HCT116 (cell line): Measurements from ENCODE around the gene KCNIP4. TPM values are rescaled to one million over a fixed set of nuclear protein-coding genes. Genes with fewer than 3 reads are reported as not detected.

ENCODE experiments used
- ATAC-seq: fragments of 200-7000 bp; cut with Tn5 transposase; 2 replicates; pipeline ENCODE4 v1.9.1; 2020; ENCODE audit warnings: mild to moderate bottlenecking, moderate library complexity
- BruUV-seq: library from RNA; stranded (reverse); fragments of 400-500 nt; replicated peaks from 2 replicates; lab custom pipeline; 2021; lab: Mats Ljungman, UMichigan
- CTCF ChIA-PET: fragments of 300-600 bp; sonication (Branson Sonifier 250); formaldehyde crosslinking; loops from one replicate; lab custom pipeline; 2021; ENCODE audit warnings: antibody characterized with exemption; lab: Charles Lee
- POLR2A ChIA-PET: fragments of 300-600, 350-600 bp; sonication (Branson Sonifier 250); formaldehyde crosslinking; loops from one replicate; lab custom pipeline; 2021; ENCODE audit warnings: antibody characterized with exemption; lab: Charles Lee
- RAD21 ChIA-PET, 2 experiments: fragments of 300-600 bp; sonication (Branson Sonifier 250); formaldehyde crosslinking; loops; one replicate each; lab custom pipeline; 2023; ENCODE audit warnings: low total read pairs in 2 of 2; ENCODE audit not compliant: uncharacterized antibody in 2 of 2, unreplicated experiment in 2 of 2, low non-redundant PET in 1 of 2; lab: Charles Lee
- DNase-seq: peaks from one replicate; pipeline ENCODE4 v3.0.0-alpha.2; 2010; ENCODE audit warnings: low read depth, low spot score
- H2AFZ ChIP-seq: fragments of 200-600 bp; shearing (Covaris generic), sonication (generic); 2 replicates; pipeline ENCODE4 v1.6.1; 2017; ENCODE audit warnings: low read depth, mixed run types, mixed read lengths, antibody characterized with exemption, low read length; ENCODE audit not compliant: poor library complexity, severe bottlenecking
- H3K27ac ChIP-seq: 2 replicates; pipeline ENCODE4 v1.5.1; 2012; ENCODE audit warnings: low read depth, low read length
- H3K27me3 ChIP-seq: fragments of 200-600 bp; sonication (generic); 2 replicates; pipeline ENCODE4 v1.6.1; 2016; ENCODE audit warnings: mixed run types, low read length, mixed read lengths; ENCODE audit not compliant: insufficient read depth
- H3K36me3 ChIP-seq, 2 experiments: fragments of 200-500 bp in 1 of 2; fragments of 200-600 bp in 1 of 2; sonication (Bioruptor generic) in 1 of 2; sonication (generic) in 1 of 2; 2 replicates each; pipeline versions ENCODE4 v1.5.1 to v1.6.1; 2014 to 2016; ENCODE audit warnings: low read length in 2 of 2, inconsistent platforms in 1 of 2, mixed read lengths in 1 of 2, mixed run types in 1 of 2; ENCODE audit not compliant: insufficient read depth in 2 of 2, control insufficient read depth in 1 of 2
- H3K4me1 ChIP-seq, 2 experiments: fragments of 200-600 bp in 1 of 2; sonication (generic) in 1 of 2; 2 replicates each; pipeline versions ENCODE4 v1.5.1 to v1.6.1; 2012 to 2017; ENCODE audit warnings: low read length in 2 of 2, inconsistent platforms in 1 of 2, mild to moderate bottlenecking in 1 of 2, mixed read lengths in 1 of 2, mixed run types in 1 of 2, moderate library complexity in 1 of 2; ENCODE audit not compliant: insufficient read depth in 2 of 2, control insufficient read depth in 1 of 2
- H3K4me2 ChIP-seq: fragments of 200-600 bp; sonication (generic); 2 replicates; pipeline ENCODE4 v1.6.1; 2017; ENCODE audit warnings: mixed run types, low read length, mixed read lengths
- H3K4me3 ChIP-seq, 2 experiments: fragments of 200-600 bp in 1 of 2; sonication (generic) in 1 of 2; replicated peaks in 1 of 2; 2 replicates each; pipeline ENCODE4 v1.5.1; 2011 to 2016; ENCODE audit warnings: low read length in 2 of 2, control low read depth in 1 of 2, low read depth in 1 of 2, mild to moderate bottlenecking in 1 of 2, mixed read lengths in 1 of 2, mixed run types in 1 of 2
- H3K79me2 ChIP-seq: fragments of 200-600 bp; sonication (generic); 2 replicates; pipeline ENCODE4 v1.6.1; 2017; ENCODE audit warnings: mild to moderate bottlenecking, mixed run types, low read length, moderate library complexity, mixed read lengths; ENCODE audit not compliant: insufficient read depth
- H3K9ac ChIP-seq: fragments of 200-600 bp; sonication (generic); 2 replicates; pipeline ENCODE4 v1.6.1; 2016; ENCODE audit warnings: low read length, mixed read lengths
- H3K9me2 ChIP-seq: fragments of 200-600 bp; sonication (generic), shearing (Covaris generic); 2 replicates; pipeline ENCODE4 v1.6.1; 2017; ENCODE audit warnings: mixed run types, mild to moderate bottlenecking, moderate library complexity; ENCODE audit not compliant: insufficient read depth
- H3K9me3 ChIP-seq, 2 experiments: fragments of 200-500 bp in 1 of 2; fragments of 200-600 bp in 1 of 2; sonication (Bioruptor generic) in 1 of 2; sonication (generic) in 1 of 2; 2 replicates each; pipeline ENCODE4 v1.6.1; 2014 to 2017; ENCODE audit warnings: low read length in 2 of 2, mixed read lengths in 2 of 2, inconsistent platforms in 1 of 2, low read depth in 1 of 2, mild to moderate bottlenecking in 1 of 2, mixed run types in 1 of 2, moderate library complexity in 1 of 2; ENCODE audit not compliant: control insufficient read depth in 1 of 2, insufficient read depth in 1 of 2
- H4K20me1 ChIP-seq: fragments of 200-600 bp; sonication (generic), shearing (Covaris generic); 2 replicates; pipeline ENCODE4 v1.6.1; 2017; ENCODE audit warnings: mixed run types, mild to moderate bottlenecking, moderate library complexity; ENCODE audit not compliant: insufficient read depth
- CEBPB ChIP-seq: IDR thresholded peaks from 2 replicates; pipeline ENCODE4 v1.6.1; 2012; ENCODE audit warnings: low read depth
- EGR1 ChIP-seq: IDR thresholded peaks from 2 replicates; pipeline ENCODE4 v1.6.1; 2012; ENCODE audit warnings: low read depth
- EZH2 ChIP-seq: fragments of 200-600 bp; sonication (generic); IDR thresholded peaks from 2 replicates; pipeline ENCODE4 v1.6.1; 2017; ENCODE audit warnings: antibody characterized with exemption, mixed run types
- FOSL1 ChIP-seq: IDR thresholded peaks from 2 replicates; pipeline ENCODE4 v1.6.1; 2012; ENCODE audit warnings: low read depth
- JUND ChIP-seq: IDR thresholded peaks from 2 replicates; pipeline ENCODE4 v1.6.1; 2012
- SIN3A ChIP-seq: IDR thresholded peaks from 2 replicates; pipeline ENCODE4 v1.6.1; 2012; ENCODE audit warnings: low read depth
- SP1 ChIP-seq: IDR thresholded peaks from 2 replicates; pipeline ENCODE4 v1.6.1; 2012; ENCODE audit warnings: low read depth
- TCF7L2 ChIP-seq: IDR thresholded peaks from 2 replicates; pipeline ENCODE4 v1.7.0; 2011; ENCODE audit warnings: borderline replicate concordance, inconsistent platforms; ENCODE audit not compliant: insufficient read depth, insufficient read length; ENCODE audit errors: extremely low read depth
- ZFX ChIP-seq: fragments of 450-650 bp; IDR thresholded peaks from 2 replicates; pipeline ENCODE4 v1.6.1; 2017
- ZNF274 ChIP-seq: fragments of 200-500 bp; sonication (Bioruptor generic); IDR thresholded peaks from 2 replicates; pipeline ENCODE4 v1.6.1; 2014; ENCODE audit warnings: mild to moderate bottlenecking, low read depth, low read length, inconsistent platforms
- intact Hi-C: fragments of 100-400 bp; cut with micrococcal nuclease; formaldehyde crosslinking; loops from 2 replicates; pipeline ENCODE4 v1.10.0; 2022
- total RNA-seq: library from RNA; stranded (reverse); gene quantifications from one replicate; pipeline ENCODE4 v1.2.1, GENCODE V29; 2021; ENCODE audit not compliant: unreplicated experiment
- TF ChIP-seq, protein P1 (sequence below): IDR thresholded peaks from 2 replicates; pipeline ENCODE4 v1.6.1; 2012; ENCODE audit warnings: low read depth
- TF ChIP-seq, protein P2 (sequence below): IDR thresholded peaks from 2 replicates; pipeline ENCODE4 v1.6.1; 2012
- TF ChIP-seq, protein P3 (sequence below): IDR thresholded peaks from 2 replicates; pipeline ENCODE4 v1.6.1; 2012

The KCNIP4 gene
- total RNA-seq, 1 experiment from 2014 or later = not detected

DNA sequence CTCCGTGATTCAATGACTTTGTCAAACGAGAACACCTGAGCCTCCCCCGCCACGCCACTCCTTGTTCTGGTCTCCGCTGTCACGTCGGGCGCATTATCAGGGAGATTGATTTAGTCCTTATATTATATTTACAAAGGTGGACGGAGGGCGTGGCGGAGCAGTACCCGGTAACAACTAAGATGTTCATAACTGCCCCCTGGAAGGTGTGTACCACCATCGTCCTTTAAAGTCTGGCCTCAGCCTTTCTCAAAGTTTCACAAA lies 964.1 kb downstream of the KCNIP4 start:
- DNase-seq (no peak), ATAC-seq (no peak)
- no peaks in the 10 kb centered on the region for H3K9me2 ChIP-seq
- no peaks in the 10 kb centered on the region for H4K20me1 ChIP-seq
- no peaks in the 10 kb centered on the region; a peak in 1 of 4 replicates for H3K9me3 ChIP-seq
- H3K36me3 ChIP-seq = no peaks in the 10 kb centered on the region; a peak in 1 of 4 replicates
- H2AFZ ChIP-seq = no peak overlapping the region
- no peak overlapping the region for H3K4me3 ChIP-seq
- no peaks in the 10 kb centered on the region for H3K79me2 ChIP-seq
- ChIA-PET RAD21 (no interaction called here), CTCF (no interaction called here), POLR2A (no interaction called here)
- H3K4me2 ChIP-seq = no peak overlapping the region
- no TSS peak for BruUV-seq
- intact Hi-C loops = no loop called here
- no peak for TF ChIP-seq SIN3A
- TF ChIP-seq TCF7L2 = no peak
- TF ChIP-seq EGR1 = no peak
- TF ChIP-seq, protein P1, sequence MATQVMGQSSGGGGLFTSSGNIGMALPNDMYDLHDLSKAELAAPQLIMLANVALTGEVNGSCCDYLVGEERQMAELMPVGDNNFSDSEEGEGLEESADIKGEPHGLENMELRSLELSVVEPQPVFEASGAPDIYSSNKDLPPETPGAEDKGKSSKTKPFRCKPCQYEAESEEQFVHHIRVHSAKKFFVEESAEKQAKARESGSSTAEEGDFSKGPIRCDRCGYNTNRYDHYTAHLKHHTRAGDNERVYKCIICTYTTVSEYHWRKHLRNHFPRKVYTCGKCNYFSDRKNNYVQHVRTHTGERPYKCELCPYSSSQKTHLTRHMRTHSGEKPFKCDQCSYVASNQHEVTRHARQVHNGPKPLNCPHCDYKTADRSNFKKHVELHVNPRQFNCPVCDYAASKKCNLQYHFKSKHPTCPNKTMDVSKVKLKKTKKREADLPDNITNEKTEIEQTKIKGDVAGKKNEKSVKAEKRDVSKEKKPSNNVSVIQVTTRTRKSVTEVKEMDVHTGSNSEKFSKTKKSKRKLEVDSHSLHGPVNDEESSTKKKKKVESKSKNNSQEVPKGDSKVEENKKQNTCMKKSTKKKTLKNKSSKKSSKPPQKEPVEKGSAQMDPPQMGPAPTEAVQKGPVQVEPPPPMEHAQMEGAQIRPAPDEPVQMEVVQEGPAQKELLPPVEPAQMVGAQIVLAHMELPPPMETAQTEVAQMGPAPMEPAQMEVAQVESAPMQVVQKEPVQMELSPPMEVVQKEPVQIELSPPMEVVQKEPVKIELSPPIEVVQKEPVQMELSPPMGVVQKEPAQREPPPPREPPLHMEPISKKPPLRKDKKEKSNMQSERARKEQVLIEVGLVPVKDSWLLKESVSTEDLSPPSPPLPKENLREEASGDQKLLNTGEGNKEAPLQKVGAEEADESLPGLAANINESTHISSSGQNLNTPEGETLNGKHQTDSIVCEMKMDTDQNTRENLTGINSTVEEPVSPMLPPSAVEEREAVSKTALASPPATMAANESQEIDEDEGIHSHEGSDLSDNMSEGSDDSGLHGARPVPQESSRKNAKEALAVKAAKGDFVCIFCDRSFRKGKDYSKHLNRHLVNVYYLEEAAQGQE = no peak
- no peak overlapping the region for H3K27ac ChIP-seq
- no peak overlapping the region for H3K9ac ChIP-seq
- no peaks in the 10 kb centered on the region for H3K4me1 ChIP-seq
- no peaks in the 10 kb centered on the region for H3K27me3 ChIP-seq

DNA sequence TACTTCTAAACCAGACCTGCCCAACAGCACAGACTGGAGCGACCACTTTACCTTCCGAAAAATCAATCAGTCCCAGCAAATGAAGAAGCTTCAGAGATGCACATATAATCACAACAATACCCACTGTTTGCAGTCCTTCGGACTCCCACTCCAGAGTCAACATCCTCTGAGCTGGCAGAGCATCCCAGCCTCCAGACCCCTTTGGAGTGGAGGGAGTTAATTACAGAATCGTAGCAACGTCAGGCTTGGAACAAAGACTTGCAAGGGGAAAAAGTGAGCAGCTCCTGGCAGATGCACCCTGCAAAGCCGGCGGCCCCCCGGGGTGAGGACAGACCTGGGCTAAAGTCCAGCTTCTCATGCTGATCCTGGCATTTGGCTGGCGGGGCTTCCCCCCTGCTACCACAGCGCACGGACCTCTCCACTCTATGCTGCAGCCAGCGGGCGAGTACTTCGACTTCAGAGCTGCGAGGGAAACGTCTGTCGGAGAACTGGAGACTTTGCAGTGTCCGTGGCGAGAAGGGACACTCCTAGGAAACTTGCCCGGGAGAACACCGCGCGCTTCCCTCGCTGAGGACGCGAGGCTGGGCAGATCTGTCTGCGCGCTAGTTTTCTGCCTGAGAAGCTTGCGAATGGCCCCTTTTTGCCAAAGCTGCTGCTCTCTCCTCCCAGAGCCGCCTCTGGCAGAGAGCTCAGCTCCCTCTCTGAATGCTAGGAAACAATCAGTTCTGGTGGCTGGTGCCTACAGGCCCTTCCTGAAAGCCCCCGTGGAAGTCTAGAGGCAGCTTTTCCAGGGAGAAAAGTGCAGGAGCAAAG lies 964.6 kb downstream of the KCNIP4 start:
- CTCF ChIA-PET = no interaction called here
- TF ChIP-seq, protein P2, sequence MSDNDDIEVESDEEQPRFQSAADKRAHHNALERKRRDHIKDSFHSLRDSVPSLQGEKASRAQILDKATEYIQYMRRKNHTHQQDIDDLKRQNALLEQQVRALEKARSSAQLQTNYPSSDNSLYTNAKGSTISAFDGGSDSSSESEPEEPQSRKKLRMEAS = no peak
- TF ChIP-seq, protein P3, sequence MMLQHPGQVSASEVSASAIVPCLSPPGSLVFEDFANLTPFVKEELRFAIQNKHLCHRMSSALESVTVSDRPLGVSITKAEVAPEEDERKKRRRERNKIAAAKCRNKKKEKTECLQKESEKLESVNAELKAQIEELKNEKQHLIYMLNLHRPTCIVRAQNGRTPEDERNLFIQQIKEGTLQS = no peak
- no peak for TF ChIP-seq CEBPB
- TF ChIP-seq EZH2 = no peak
- no peak for TF ChIP-seq JUND
- no peak for TF ChIP-seq SP1
- TF ChIP-seq FOSL1 = no peak
- TF ChIP-seq ZNF274 = no peak
- no peak for TF ChIP-seq ZFX
- TF ChIP-seq, protein P1 = no peak
- no peak for TF ChIP-seq TCF7L2

More for the DNA sequence above, 964.6 kb downstream of the KCNIP4 start:
- BruUV-seq = no TSS peak
- Histone ChIP-seq H3K4me2 (no peak overlapping the region), H3K4me3 (no peak overlapping the region), H3K27me3 (no peaks in the 10 kb centered on the region), H2AFZ (no peak overlapping the region), H3K36me3 (no peaks in the 10 kb centered on the region; a peak in 1 of 4 replicates), H3K9ac (no peak overlapping the region), H3K79me2 (no peaks in the 10 kb centered on the region), H3K4me1 (no peaks in the 10 kb centered on the region), H4K20me1 (no peaks in the 10 kb centered on the region), H3K9me3 (no peaks in the 10 kb centered on the region; a peak in 1 of 4 replicates), H3K9me2 (no peaks in the 10 kb centered on the region), H3K27ac (no peak overlapping the region)
- RAD21 ChIA-PET = no interaction called here
- no peak for ATAC-seq
- DNase-seq = no peak
- intact Hi-C loops = no loop called here
- POLR2A ChIA-PET = no interaction called here
